Esophagus muscularis mucosa (tissue), 4 donors: ENCODE measurements around the gene FGA.

ENCODE experiments used
- CTCF ChIP-seq, 3 experiments: fragments of 200-600 bp in 2 of 3; fragments of 450-650 bp in 1 of 3; sonication (generic) in 2 of 3; IDR thresholded peaks; one replicate each; pipeline ENCODE4 v1.5.1; 2017 to 2019; ENCODE audit warnings: antibody characterized with exemption in 3 of 3, mild to moderate bottlenecking in 2 of 3, moderate library complexity in 1 of 3
- EP300 ChIP-seq: sonication (generic); formaldehyde crosslinking; IDR thresholded peaks from one replicate; pipeline ENCODE4 v1.6.1; 2017; ENCODE audit warnings: antibody characterized with exemption
- POLR2A ChIP-seq: fragments of 450-650 bp; IDR thresholded peaks from one replicate; pipeline ENCODE4 v1.6.1; 2017; ENCODE audit warnings: antibody characterized with exemption, moderate library complexity, mild to moderate bottlenecking, low read depth
- POLR2AphosphoS5 ChIP-seq, 2 donors: sonication (generic); formaldehyde crosslinking; IDR thresholded peaks; one replicate each; pipeline ENCODE4 v1.6.1; 2017; ENCODE audit warnings: antibody characterized with exemption in 2 of 2

DNA sequence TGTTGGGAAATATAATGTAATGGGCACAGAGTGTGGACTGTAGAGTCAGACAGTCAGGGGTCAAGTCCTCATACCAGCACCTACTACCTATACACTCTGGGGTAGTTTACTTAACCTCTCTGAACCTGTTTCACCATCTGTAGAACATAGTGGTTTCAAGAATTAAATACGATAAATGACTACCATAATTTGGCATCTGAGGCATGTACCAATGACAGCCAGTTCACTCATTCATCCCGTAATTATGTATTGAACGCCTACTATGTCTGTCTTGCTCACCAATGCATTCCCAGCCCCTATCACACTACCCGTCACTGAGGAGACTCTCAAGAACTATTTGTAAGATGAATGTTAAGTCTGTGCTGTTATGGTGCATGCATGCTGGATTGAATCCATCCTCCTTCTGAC lies 29.7 kb downstream of the FGA start:
- TF ChIP-seq CTCF (IDR thresholded peaks at IDR 0.05) (no peak), EP300 (no peak), POLR2A (no peak), POLR2AphosphoS5 (IDR thresholded peaks at IDR 0.05) (no peak)
